ENCODE data around the gene PTPRT.
A peak's percentile ranks its signal among the peaks of the same experiment; 100 is the strongest.

PTPRT gene

GRCh38 chr20:42852691-42853090 lies 337.0 kb downstream of the PTPRT start:
- Histone ChIP-seq H3K27me3 (ENCODE audit: control insufficient read depth, insufficient read depth, low read length) (no peaks in the 10 kb centered on the region), H3K27ac (ENCODE audit: low read length) (no peak overlapping the region), H3K9me3 (ENCODE audit: control insufficient read depth, insufficient read depth, low read length) (no peaks in the 10 kb centered on the region)

GRCh38 chr20:42846784-42847490 lies 342.8 kb downstream of the PTPRT start:
- no peak overlapping the region for H3K27ac ChIP-seq (ENCODE audit: low read length)
- no peak overlapping the region for H3K4me3 ChIP-seq (ENCODE audit: low read length)
- H3K4me1 ChIP-seq (ENCODE audit: control insufficient read depth, insufficient read depth, low read length), result no peaks in the 10 kb centered on the region
- WGBS (ENCODE audit: insufficient coverage, insufficient read length), result no CpG with 5 or more reads among the region's 8 CpGs
- no peaks in the 10 kb centered on the region for H3K9me3 ChIP-seq (ENCODE audit: control insufficient read depth, insufficient read depth, low read length)
- no peaks in the 10 kb centered on the region for H3K36me3 ChIP-seq (ENCODE audit: control insufficient read depth, insufficient read depth, low read length)
- no peaks in the 10 kb centered on the region for H3K27me3 ChIP-seq (ENCODE audit: control insufficient read depth, insufficient read depth, low read length)
- DNase-seq (ENCODE audit: low read depth, low spot score), result no peak

More at GRCh38 chr20:42852691-42853090, 337.0 kb downstream of the PTPRT start:
- DNase-seq (ENCODE audit: low read depth, low spot score), result no peak
- Histone ChIP-seq H3K36me3 (ENCODE audit: control insufficient read depth, insufficient read depth, low read length) (no peaks in the 10 kb centered on the region), H3K4me3 (ENCODE audit: low read length) (no peak overlapping the region), H3K4me1 (ENCODE audit: control insufficient read depth, insufficient read depth, low read length) (no peaks in the 10 kb centered on the region)

GRCh38 chr20:42844751-42845150 lies 345.0 kb downstream of the PTPRT start:
- H3K27ac ChIP-seq (ENCODE audit: low read length), result no peak overlapping the region
- no peak for DNase-seq (ENCODE audit: low read depth, low spot score)
- H3K4me1 ChIP-seq (ENCODE audit: control insufficient read depth, insufficient read depth, low read length), result no peaks in the 10 kb centered on the region
- no peaks in the 10 kb centered on the region for H3K27me3 ChIP-seq (ENCODE audit: control insufficient read depth, insufficient read depth, low read length)
- H3K36me3 ChIP-seq (ENCODE audit: control insufficient read depth, insufficient read depth, low read length), result no peaks in the 10 kb centered on the region
- H3K4me3 ChIP-seq (ENCODE audit: low read length), result no peak overlapping the region
- no CpG with 5 or more reads among the region's 6 CpGs for WGBS (ENCODE audit: insufficient coverage, insufficient read length)
- H3K9me3 ChIP-seq (ENCODE audit: control insufficient read depth, insufficient read depth, low read length), result no peaks in the 10 kb centered on the region

GRCh38 chr20:42837456-42837855 lies 352.2 kb downstream of the PTPRT start:
- Histone ChIP-seq H3K27ac (ENCODE audit: low read length) (no peak overlapping the region), H3K36me3 (ENCODE audit: control insufficient read depth, insufficient read depth, low read length) (no peaks in the 10 kb centered on the region), H3K4me1 (ENCODE audit: control insufficient read depth, insufficient read depth, low read length) (no peaks in the 10 kb centered on the region), H3K4me3 (ENCODE audit: low read length) (no peak overlapping the region), H3K27me3 (ENCODE audit: control insufficient read depth, insufficient read depth, low read length) (no peaks in the 10 kb centered on the region), H3K9me3 (ENCODE audit: control insufficient read depth, insufficient read depth, low read length) (no peaks in the 10 kb centered on the region)
- no CpG with 5 or more reads among the region's 3 CpGs for WGBS (ENCODE audit: insufficient coverage, insufficient read length)
- no peak for DNase-seq (ENCODE audit: low read depth, low spot score)

- no CpG with 5 or more reads among the region's 5 CpGs for WGBS (ENCODE audit: insufficient coverage, insufficient read length)
- no peaks in the 10 kb centered on the region for H3K27me3 ChIP-seq (ENCODE audit: control insufficient read depth, insufficient read depth, low read length)
Observed at GRCh38 chr20:42836339-42836738, 353.4 kb downstream of the PTPRT start.

GRCh38 chr20:42807876-42808275 lies 381.8 kb downstream of the PTPRT start:
- no peaks in the 10 kb centered on the region for H3K4me1 ChIP-seq (ENCODE audit: control insufficient read depth, insufficient read depth, low read length)
- DNase-seq (ENCODE audit: low read depth, low spot score), result no peak
- H3K4me3 ChIP-seq (ENCODE audit: low read length), result no peak overlapping the region
- H3K27ac ChIP-seq (ENCODE audit: low read length), result no peak overlapping the region
- WGBS (ENCODE audit: insufficient coverage, insufficient read length), result no CpG with 5 or more reads among the region's 6 CpGs
- no peaks in the 10 kb centered on the region for H3K36me3 ChIP-seq (ENCODE audit: control insufficient read depth, insufficient read depth, low read length)
- no peaks in the 10 kb centered on the region for H3K27me3 ChIP-seq (ENCODE audit: control insufficient read depth, insufficient read depth, low read length)
- H3K9me3 ChIP-seq (ENCODE audit: control insufficient read depth, insufficient read depth, low read length), result no peaks in the 10 kb centered on the region

More at GRCh38 chr20:42836339-42836738, 353.4 kb downstream of the PTPRT start:
- Histone ChIP-seq H3K4me1 (ENCODE audit: control insufficient read depth, insufficient read depth, low read length) (no peaks in the 10 kb centered on the region), H3K36me3 (ENCODE audit: control insufficient read depth, insufficient read depth, low read length) (no peaks in the 10 kb centered on the region), H3K4me3 (ENCODE audit: low read length) (no peak overlapping the region), H3K9me3 (ENCODE audit: control insufficient read depth, insufficient read depth, low read length) (no peaks in the 10 kb centered on the region), H3K27ac (ENCODE audit: low read length) (no peak overlapping the region)
- peak; percentile 7 for DNase-seq (ENCODE audit: low read depth, low spot score)

- H3K4me1 ChIP-seq (ENCODE audit: control insufficient read depth, insufficient read depth, low read length), result no peaks in the 10 kb centered on the region
- WGBS (ENCODE audit: insufficient coverage, insufficient read length), result no CpG with 5 or more reads among the region's 11 CpGs
- no peaks in the 10 kb centered on the region for H3K27me3 ChIP-seq (ENCODE audit: control insufficient read depth, insufficient read depth, low read length)
- H3K36me3 ChIP-seq (ENCODE audit: control insufficient read depth, insufficient read depth, low read length), result no peaks in the 10 kb centered on the region
- no peak overlapping the region for H3K27ac ChIP-seq (ENCODE audit: low read length)
- no peak for DNase-seq (ENCODE audit: low read depth, low spot score)
- no peak overlapping the region for H3K4me3 ChIP-seq (ENCODE audit: low read length)
- H3K9me3 ChIP-seq (ENCODE audit: control insufficient read depth, insufficient read depth, low read length), result no peaks in the 10 kb centered on the region
Observed at GRCh38 chr20:42795111-42795695, 394.5 kb downstream of the PTPRT start.

- H3K27ac ChIP-seq (ENCODE audit: low read length), result no peak overlapping the region
- WGBS (ENCODE audit: insufficient coverage, insufficient read length), result no CpG with 5 or more reads among the region's 1 CpG
Observed at GRCh38 chr20:42792052-42792451, 397.7 kb downstream of the PTPRT start.

GRCh38 chr20:42790111-42790510 lies 399.6 kb downstream of the PTPRT start:
- no peak for DNase-seq (ENCODE audit: low read depth, low spot score)
- H3K27me3 ChIP-seq (ENCODE audit: control insufficient read depth, insufficient read depth, low read length), result no peaks in the 10 kb centered on the region
- H3K4me1 ChIP-seq (ENCODE audit: control insufficient read depth, insufficient read depth, low read length), result no peaks in the 10 kb centered on the region
- no CpG with 5 or more reads among the region's 2 CpGs for WGBS (ENCODE audit: insufficient coverage, insufficient read length)
- no peak overlapping the region for H3K27ac ChIP-seq (ENCODE audit: low read length)
- H3K4me3 ChIP-seq (ENCODE audit: low read length), result no peak overlapping the region
- no peaks in the 10 kb centered on the region for H3K9me3 ChIP-seq (ENCODE audit: control insufficient read depth, insufficient read depth, low read length)
- no peaks in the 10 kb centered on the region for H3K36me3 ChIP-seq (ENCODE audit: control insufficient read depth, insufficient read depth, low read length)

More at GRCh38 chr20:42792052-42792451, 397.7 kb downstream of the PTPRT start:
- no peaks in the 10 kb centered on the region for H3K9me3 ChIP-seq (ENCODE audit: control insufficient read depth, insufficient read depth, low read length)
- no peak for DNase-seq (ENCODE audit: low read depth, low spot score)
- no peaks in the 10 kb centered on the region for H3K27me3 ChIP-seq (ENCODE audit: control insufficient read depth, insufficient read depth, low read length)
- no peak overlapping the region for H3K4me3 ChIP-seq (ENCODE audit: low read length)
- no peaks in the 10 kb centered on the region for H3K4me1 ChIP-seq (ENCODE audit: control insufficient read depth, insufficient read depth, low read length)
- no peaks in the 10 kb centered on the region for H3K36me3 ChIP-seq (ENCODE audit: control insufficient read depth, insufficient read depth, low read length)

- H3K9me3 ChIP-seq (ENCODE audit: control insufficient read depth, insufficient read depth, low read length), result no peaks in the 10 kb centered on the region
- no peaks in the 10 kb centered on the region for H3K36me3 ChIP-seq (ENCODE audit: control insufficient read depth, insufficient read depth, low read length)
- WGBS (ENCODE audit: insufficient coverage, insufficient read length), result no CpG with 5 or more reads among the region's 5 CpGs
- no peak overlapping the region for H3K27ac ChIP-seq (ENCODE audit: low read length)
- H3K4me3 ChIP-seq (ENCODE audit: low read length), result no peak overlapping the region
- H3K4me1 ChIP-seq (ENCODE audit: control insufficient read depth, insufficient read depth, low read length), result no peaks in the 10 kb centered on the region
- DNase-seq (ENCODE audit: low read depth, low spot score), result no peak
- H3K27me3 ChIP-seq (ENCODE audit: control insufficient read depth, insufficient read depth, low read length), result no peaks in the 10 kb centered on the region
Observed at GRCh38 chr20:42788707-42789106, 401.0 kb downstream of the PTPRT start.

GRCh38 chr20:42785041-42785440 lies 404.7 kb downstream of the PTPRT start:
- no peak for DNase-seq (ENCODE audit: low read depth, low spot score)
- no CpG with 5 or more reads among the region's 4 CpGs for WGBS (ENCODE audit: insufficient coverage, insufficient read length)

More at GRCh38 chr20:42785041-42785440, 404.7 kb downstream of the PTPRT start:
- no peak overlapping the region for H3K27ac ChIP-seq (ENCODE audit: low read length)
- H3K4me1 ChIP-seq (ENCODE audit: control insufficient read depth, insufficient read depth, low read length), result no peaks in the 10 kb centered on the region
- H3K9me3 ChIP-seq (ENCODE audit: control insufficient read depth, insufficient read depth, low read length), result no peaks in the 10 kb centered on the region
- no peaks in the 10 kb centered on the region for H3K36me3 ChIP-seq (ENCODE audit: control insufficient read depth, insufficient read depth, low read length)
- H3K4me3 ChIP-seq (ENCODE audit: low read length), result no peak overlapping the region
- no peaks in the 10 kb centered on the region for H3K27me3 ChIP-seq (ENCODE audit: control insufficient read depth, insufficient read depth, low read length)

All from iPS DF 6.9 (cell line).